GM21526 (cell line): ENCODE results near the gene IL10RA.
"Not testable (repeated sequence)": the region's sequence is repeated elsewhere in the genome, so short reads cannot be mapped to it uniquely, and the experiment has no call there.

Experiments
- ATAC-seq: cut with Tn5 transposase; IDR thresholded peaks from one replicate; pipeline ENCODE4 v1.9.1; 2021; ENCODE audit warnings: moderate library complexity; ENCODE audit not compliant: unreplicated experiment, low FRiP score

The IL10RA gene

GRCh38 chr11:117960406-117960805 lies 25.8 kb upstream of the IL10RA start:
- ATAC-seq: no peak

DNA sequence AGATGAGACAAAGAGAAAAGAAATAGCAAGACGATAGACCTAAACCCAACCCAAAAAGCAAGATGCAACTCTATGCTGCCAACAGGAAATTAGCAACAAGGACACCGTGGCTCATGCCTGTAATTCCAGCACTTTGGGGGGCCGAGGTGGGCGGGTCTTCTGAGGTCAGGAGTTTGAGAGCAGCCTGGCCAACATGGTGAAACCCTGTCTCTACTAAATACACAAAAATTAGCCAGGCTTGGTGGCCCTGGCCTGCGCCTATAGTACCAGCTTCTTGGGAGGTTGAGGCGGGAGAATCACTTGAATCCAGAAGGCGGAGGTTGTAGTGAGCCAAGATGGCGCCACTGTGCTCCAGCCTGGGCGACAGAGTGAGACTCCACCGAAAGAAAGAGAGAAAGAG lies 24.3 kb upstream of the IL10RA start:
- no peak for ATAC-seq

GRCh38 chr11:117962826-117963225 lies 23.4 kb upstream of the IL10RA start:
- no peak for ATAC-seq

- no peak for ATAC-seq
Observed at GRCh38 chr11:117966908-117967307, 19.3 kb upstream of the IL10RA start.

GRCh38 chr11:117969160-117969991 lies 16.8 kb upstream of the IL10RA start:
- no peak for ATAC-seq

DNA sequence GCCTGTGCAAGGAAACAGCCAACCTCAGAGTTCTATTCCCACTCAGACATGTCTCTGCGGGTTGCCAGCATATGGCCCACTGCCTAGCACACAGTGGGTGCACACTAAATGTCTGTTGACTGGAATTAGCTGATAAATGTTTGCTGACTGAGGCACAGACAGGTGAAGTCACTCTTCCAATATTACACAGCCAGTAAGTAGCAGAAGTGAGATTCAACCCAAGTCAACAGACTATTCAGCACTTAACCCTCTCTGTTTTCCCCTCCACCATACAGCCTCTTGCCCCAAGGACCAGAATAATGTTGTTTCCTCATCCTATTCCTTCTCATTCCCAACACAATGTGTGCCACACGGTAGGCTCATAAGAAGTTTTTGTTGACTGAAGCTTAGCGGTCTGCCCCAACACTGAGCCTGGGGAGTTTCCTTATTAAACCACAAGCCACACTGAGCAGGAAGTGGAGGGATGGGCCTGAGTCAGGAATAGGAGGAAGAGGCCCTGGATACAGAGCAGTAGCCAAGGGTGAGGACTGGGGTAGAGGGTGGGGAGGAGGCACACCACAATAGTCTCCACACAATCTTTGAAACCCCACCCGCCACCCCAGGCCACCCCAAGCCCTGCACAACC lies 15.7 kb upstream of the IL10RA start:
- no peak for ATAC-seq

- ATAC-seq: no peak
Observed at GRCh38 chr11:117972044-117972443, 14.2 kb upstream of the IL10RA start.

DNA sequence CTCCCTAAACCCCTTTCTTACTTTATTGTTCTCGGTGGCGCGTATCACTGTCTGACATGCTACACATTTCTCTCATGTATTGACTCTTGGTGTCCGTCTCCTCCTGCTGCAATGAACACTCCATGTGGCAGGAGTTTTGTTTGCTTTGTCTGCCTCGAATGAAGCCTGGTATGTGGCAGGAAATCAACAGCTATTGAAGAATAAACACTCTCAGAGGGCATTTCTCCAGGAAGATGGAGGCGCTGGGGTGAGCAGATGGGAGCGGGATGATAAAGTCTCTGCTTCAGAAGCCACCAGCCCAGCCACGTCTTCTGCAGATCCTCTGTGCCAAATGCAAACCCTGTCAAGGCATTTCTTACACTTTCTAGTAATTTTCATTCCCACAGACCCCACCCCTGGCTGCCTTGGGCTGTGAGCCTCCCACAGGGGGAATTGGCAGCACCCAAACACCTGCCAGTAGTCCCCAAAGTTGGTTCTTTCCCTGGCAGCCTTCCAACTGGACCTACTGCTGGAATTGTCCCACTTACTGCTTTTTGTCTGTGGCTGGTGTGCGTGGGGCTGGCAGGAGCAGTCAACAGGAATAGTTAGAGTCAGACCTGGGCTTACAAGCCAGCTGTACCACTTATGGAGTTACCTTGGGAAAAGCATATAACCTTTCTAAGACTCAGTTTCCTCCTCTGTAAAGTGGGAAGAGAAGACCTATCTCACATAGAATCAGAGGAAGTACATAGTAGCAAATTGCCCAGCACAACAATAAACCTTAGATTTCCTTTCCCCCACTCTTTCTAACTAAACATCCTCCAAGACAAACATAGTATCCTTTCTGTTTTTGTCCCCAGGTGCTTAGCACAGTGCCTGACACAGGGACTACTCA lies 13.3 kb upstream of the IL10RA start:
- ATAC-seq: no peak

- ATAC-seq: no peak
Observed at GRCh38 chr11:117973503-117973860, 12.7 kb upstream of the IL10RA start.

DNA sequence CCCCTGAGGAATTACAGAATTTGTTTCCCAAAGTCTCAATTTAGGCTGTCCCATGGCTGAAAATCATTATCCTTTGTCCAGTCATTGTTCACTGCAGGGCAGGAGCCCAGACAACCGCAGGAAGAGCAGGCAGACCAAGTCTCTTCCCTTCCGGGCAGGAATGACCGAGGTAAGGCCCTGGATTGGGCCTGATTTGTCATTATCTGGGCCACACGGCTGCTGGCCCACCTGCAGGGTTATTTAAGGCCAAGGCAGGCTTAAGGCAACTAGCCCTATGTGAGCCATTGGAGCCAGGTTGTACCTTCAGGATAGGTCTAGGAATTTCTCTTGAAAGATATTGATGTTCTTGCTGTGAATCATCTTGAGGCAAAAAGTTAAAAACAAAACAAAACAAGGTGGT lies 9.7 kb upstream of the IL10RA start:
- ATAC-seq: no peak

DNA sequence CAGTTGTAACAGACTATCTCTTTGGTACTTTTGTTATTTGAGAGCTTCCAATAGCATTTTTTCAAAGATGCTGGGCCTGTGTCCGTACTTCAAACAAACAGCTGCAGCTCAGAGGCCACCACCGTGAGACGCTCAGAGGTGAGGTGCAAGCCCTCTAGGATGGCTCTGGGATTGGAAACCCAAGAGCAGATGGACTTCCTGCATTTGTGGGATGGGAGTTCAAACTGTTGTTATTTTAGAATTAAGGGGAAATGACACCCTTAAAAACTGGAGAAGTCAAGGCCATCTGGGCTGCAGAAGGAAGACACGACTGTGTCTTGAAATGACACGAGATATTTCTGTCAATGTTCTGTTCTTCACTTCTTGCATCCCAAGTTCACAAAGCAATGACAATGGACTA lies 9.2 kb upstream of the IL10RA start:
- no peak for ATAC-seq

DNA sequence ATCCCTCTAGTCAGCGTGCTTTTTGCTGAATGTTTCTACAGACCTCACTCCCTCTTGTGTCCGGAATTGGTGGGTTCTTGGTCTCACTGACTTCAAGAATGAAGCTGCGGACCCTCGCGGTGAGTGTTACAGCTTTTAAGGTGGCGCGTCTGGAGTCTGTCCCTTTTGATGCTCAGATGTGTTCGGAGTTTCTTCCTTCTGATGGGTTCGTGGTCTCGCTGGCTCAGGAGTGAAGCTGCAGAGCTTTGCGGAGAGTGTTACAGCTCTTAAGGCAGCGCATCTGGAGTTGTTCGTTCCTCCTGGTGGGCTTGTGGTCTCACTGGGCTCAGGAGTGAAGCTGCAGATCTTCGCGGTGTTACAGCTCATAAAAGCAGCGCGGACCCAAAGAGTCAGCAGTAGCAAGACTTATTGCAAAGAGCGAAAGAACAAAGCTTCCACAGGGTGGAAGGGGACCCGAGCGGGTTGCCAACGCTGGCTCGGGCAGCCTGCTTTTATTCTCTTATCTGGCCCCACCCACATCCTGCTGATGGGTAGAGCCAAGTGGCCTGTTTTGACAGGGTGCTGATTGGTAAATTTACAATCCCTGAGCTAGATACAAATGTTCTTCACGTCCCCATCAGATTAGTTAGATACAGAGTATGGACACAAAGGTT lies 8.5 kb upstream of the IL10RA start:
- ATAC-seq: not testable (repeated sequence)

DNA sequence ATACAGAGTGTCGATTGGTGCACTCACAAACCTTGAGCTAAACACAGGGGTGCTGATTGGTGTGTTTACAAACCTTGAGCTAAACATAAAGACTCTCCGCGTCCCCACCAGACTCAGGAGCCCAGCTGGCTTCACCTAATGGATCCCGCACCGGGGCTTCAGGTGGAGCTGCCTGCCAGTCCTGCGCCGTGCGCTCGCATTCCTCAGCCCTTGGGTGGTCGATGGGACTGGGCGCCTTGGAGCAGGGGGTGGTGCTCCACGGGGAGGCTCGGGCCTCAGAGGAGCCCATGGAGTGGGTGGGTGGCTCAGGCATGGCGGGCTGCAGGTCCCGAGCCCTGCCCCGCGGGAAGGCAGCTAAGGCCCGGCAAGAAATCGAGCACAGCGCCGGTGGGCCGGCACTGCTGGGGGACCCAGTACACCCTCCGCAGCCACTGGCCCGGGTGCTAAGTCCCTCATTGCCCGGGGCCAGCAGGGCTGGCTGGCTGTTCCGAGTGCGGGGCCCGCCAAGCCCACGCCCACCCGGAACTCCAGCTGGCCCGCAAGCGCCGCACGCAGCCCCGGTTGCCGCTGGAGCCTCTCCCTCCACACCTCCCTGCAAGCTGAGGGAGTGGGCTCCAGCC lies 7.8 kb upstream of the IL10RA start:
- not testable (repeated sequence) for ATAC-seq

DNA sequence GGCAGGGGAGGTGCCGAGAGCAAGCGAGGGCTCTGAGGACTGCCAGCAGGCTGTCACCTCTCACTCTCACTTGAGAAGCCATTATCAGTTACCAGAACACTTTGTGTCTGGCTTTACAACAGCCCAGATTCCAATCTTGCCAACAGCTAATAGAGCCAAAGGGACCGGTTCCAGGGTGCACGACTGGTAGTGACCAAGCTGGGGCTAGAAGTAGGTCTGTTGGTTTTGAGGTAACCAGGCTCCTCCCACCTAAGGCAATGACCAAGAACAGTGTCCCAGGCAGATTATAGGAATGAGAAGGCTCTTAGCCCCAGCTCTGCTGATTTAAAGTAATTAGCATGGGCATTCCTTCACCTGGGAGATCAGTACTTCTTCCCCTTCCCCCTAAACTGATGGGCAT lies 7.2 kb upstream of the IL10RA start:
- ATAC-seq: no peak

- ATAC-seq: no peak
Observed at GRCh38 chr11:117979481-117980211, 6.5 kb upstream of the IL10RA start.

DNA sequence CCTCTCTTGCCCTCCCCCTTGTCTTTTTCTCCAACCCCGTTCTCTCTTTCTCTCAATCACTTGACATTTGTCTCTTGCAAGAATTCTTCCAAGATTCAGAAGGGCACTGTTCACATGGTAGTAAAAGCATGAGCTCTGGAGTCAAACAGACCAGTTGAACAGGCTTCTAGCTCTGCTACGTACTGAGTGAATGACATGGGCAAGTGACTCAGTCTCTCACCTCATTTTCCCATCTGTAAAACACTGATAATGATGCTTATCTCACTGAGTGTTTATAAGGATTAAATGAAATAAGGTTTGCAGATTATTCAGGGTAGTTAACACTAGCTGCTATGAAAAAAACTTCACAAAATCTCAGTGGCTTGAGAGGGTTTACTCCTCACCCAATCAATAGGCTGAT lies 5.9 kb upstream of the IL10RA start:
- no peak for ATAC-seq

DNA sequence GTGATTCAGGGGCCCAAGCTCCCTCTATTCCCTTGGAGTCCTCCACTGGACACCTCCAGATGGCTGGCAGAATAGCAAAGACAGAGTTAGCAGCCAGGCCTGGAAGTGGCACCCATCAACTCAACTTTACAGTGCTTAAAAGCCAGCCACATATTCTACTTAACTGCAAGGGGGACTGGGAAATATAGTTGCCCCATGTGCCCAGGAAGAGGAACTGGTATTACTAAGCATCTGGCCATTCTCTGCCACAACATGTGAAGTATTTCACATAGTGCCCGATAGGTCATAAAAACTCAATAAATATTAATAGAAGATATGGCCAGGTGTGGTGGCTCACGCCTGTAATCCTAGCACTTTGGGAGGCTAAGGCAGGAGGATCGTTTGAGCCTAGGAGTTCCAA lies 5.5 kb upstream of the IL10RA start:
- ATAC-seq: no peak

GRCh38 chr11:117983163-117983475 lies 3.1 kb upstream of the IL10RA start:
- no peak for ATAC-seq

- ATAC-seq: no peak
Observed at GRCh38 chr11:117984476-117984875, 1.7 kb upstream of the IL10RA start.
